Activated T-helper 17 cell treated with anti-CD3 and anti-CD28 coated beads, Interleukin-2, amount 50 U/mL, for 72 hours (primary cell): ENCODE measurements around the gene RSPH1. TPM values are rescaled to one million over a fixed set of nuclear protein-coding genes. Genes with fewer than 3 reads are reported as not detected.

Experiments
- ATAC-seq: fragments of 150-1000 bp; cut with Tn5 transposase; replicated peaks from 2 replicates; pipeline ENCODE4 v1.10.0; 2021; ENCODE audit warnings: mild to moderate bottlenecking, moderate library complexity
- H3K27ac Mint-ChIP-seq: one replicate; pipeline ENCODE4 v1.8.0; 2022; ENCODE audit warnings: mixed read lengths
- H3K27me3 Mint-ChIP-seq: one replicate; pipeline ENCODE4 v1.8.0; 2022; ENCODE audit warnings: mixed read lengths
- H3K36me3 Mint-ChIP-seq: one replicate; pipeline ENCODE4 v1.8.0; 2022; ENCODE audit warnings: low read depth, mild to moderate bottlenecking, mixed read lengths
- H3K4me1 Mint-ChIP-seq: one replicate; pipeline ENCODE4 v1.8.0; 2022; ENCODE audit warnings: mixed read lengths
- H3K4me3 Mint-ChIP-seq: one replicate; pipeline ENCODE4 v1.8.0; 2022; ENCODE audit warnings: mild to moderate bottlenecking, mixed read lengths
- H3K9me3 Mint-ChIP-seq: one replicate; pipeline ENCODE4 v1.8.0; 2022; ENCODE audit warnings: mixed read lengths
- total RNA-seq, 2 donors: library from RNA; stranded (reverse); gene quantifications; one replicate each; pipeline ENCODE4 v1.2.3, GENCODE V29; 2022

The RSPH1 gene
- total RNA-seq, 2 donors from 2014 or later: 0.82 TPM; not detected in 1

DNA sequence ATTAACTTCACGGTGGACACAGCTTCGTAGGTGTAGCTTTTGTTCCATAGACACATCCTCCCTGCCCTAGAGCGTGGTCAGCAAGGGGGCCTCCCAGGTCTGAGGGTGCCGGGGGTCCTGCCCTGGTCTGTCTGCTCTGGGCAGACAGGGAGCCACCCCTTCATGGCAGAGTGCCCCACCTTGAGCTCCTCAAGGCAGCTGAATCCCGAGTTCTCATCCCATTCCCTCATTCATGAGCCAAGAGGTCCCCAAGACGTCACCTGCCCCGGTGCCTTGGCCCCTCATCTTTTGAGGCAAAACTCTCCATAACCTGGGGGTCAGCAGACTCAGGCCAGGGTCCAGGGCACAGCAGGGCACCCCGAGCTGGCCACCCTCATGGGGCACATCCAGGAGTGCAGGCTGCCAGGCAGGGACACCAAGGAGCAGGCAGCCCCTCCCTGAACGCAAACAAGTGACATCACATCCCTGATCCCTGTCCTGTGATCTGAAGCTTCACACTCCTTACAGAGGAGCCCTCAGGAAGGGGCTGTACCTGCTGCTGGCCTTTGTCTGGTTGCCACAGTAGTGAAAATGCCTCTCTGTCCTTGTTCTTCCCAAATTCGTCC is 69.0 kb downstream of the RSPH1 start:
- no peaks in the 10 kb centered on the region for H3K9me3 Mint-ChIP-seq
- no peak overlapping the region for H3K27ac Mint-ChIP-seq
- no peaks in the 10 kb centered on the region for H3K27me3 Mint-ChIP-seq
- H3K36me3 Mint-ChIP-seq: peaks cover 27% of the 10 kb centered on the region
- ATAC-seq: no peak
- peak overlapping the region; percentile 76 for H3K4me3 Mint-ChIP-seq
- peaks cover 44% of the 10 kb centered on the region for H3K4me1 Mint-ChIP-seq

DNA sequence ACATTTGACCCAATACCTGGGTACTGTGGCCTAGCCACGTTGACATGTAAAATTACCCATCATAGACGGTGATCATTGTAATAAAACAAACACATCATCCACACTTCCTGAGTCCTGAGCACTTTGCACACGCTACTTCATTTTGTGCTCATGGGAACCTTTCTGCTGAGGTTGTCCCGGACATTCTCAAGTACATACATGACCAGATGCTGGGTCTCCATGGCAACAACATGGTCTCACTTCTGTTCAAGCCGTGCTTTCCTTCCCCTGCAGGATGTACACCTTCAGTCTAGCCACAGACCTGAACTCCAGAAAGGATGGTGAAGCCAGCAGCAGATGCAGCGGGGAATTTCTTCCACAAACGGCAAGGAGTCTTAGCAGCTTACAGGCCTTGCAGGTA is 69.6 kb downstream of the RSPH1 start:
- Mint-ChIP-seq H3K27me3 (no peaks in the 10 kb centered on the region), H3K36me3 (peaks cover 21% of the 10 kb centered on the region), H3K4me3 (peak overlapping the region; percentile 76), H3K27ac (no peak overlapping the region), H3K9me3 (no peaks in the 10 kb centered on the region), H3K4me1 (peaks cover 50% of the 10 kb centered on the region)
- ATAC-seq: no peak

DNA sequence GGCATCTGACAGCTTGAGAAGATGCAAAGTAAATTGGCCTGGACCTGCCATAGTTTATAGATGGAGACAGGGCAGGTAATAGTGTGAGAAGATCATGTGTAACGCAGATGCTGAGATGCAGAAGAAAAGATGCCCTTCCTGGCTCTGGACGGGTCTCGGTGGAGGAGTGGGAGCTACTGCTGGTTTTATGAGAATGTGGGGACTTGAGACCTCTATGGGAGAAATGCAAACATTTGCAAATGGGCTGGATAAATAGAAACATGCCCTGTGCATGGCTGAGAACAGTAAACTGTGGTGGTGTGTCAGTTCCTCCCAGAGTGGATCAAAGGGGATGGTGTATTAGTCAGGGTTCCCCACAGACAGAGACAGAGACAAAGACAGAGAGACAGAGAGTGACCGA is 70.4 kb downstream of the RSPH1 start:
- peak; percentile 72 for ATAC-seq
- Mint-ChIP-seq H3K9me3 (no peaks in the 10 kb centered on the region), H3K4me3 (peak overlapping the region; percentile 76), H3K27me3 (no peaks in the 10 kb centered on the region), H3K36me3 (peaks cover 17% of the 10 kb centered on the region), H3K4me1 (peaks cover 58% of the 10 kb centered on the region), H3K27ac (peak overlapping the region; percentile 88)

DNA sequence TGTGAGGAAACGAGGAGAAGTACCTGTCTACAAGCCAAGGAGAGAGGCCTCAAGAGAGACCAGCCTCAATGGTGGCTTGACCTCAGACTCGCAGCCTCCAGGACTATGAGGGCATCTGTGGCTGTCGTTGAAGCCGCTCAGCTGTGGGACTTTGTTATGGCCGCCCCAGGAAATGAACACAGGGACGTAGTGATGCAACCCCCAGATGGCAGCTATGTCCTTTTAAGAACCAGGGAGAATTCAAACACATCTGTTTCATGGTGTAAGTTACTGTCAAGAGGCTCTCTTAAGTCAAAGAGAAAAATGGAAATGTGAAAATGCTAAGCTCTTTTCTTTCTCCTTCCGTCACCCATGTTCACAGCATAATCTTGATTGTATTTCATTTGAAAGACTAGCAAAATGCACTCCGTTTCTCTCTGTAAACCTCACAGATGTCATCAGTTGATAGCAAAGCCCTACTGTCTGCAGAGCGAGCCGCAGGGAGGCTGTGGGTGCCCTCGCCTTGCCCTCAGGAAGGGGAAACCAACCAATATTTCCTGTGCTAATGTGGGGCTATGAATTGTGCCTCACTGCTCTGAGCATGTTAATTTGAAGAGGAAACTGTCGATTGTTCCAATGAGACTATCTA is 71.0 kb downstream of the RSPH1 start:
- Mint-ChIP-seq H3K4me1 (peaks cover 63% of the 10 kb centered on the region), H3K36me3 (peaks cover 16% of the 10 kb centered on the region), H3K27ac (peak overlapping the region; percentile 88), H3K9me3 (no peaks in the 10 kb centered on the region), H3K4me3 (peak overlapping the region; percentile 76), H3K27me3 (no peaks in the 10 kb centered on the region)
- peak; percentile 66 for ATAC-seq

DNA sequence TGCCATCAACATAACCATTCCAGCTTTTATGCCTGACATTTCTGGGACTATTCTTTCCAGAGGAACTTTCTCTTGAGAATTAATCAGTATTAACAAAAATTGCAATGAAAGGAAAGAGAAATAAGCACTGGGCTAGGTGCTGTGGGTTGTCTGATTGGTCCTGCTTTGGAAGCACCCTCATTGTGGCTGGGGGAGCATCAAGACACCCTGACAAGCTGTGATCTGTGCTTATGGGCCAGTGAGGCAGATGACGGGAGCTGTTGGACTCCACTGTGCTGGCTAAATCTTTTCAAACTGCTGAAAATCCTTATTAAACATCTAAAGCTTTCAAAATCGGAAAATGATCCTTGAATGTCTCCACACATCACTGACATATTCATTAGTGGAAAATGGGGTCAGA is 72.3 kb downstream of the RSPH1 start:
- Mint-ChIP-seq H3K36me3 (peaks cover 3% of the 10 kb centered on the region), H3K4me3 (peak overlapping the region; percentile 76), H3K27ac (peak overlapping the region; percentile 87), H3K9me3 (no peaks in the 10 kb centered on the region), H3K4me1 (peaks cover 75% of the 10 kb centered on the region), H3K27me3 (no peaks in the 10 kb centered on the region)
- ATAC-seq: no peak

DNA sequence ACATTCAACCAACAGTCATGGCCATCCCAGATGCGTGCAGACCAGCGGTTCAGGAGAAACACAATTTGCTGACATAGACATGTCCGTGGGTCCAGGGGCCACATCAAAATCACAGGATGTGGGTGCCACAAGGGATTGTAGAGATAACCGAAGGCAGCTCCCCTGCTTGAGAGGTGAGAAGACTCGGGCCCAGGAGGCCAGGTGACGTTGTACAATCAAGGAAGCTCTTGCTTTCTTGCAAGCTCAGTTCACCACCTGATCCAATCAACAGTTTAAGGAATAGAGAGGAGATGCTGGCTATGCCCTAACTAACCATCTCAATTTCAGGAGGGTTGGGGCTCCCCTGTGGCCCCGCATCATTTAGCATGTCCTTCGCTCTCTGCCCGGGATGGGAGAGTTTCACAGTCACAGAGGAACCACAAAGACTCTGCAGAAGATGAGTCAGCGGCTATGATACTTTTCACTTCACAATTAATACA is 72.8 kb downstream of the RSPH1 start:
- Mint-ChIP-seq H3K27me3 (no peaks in the 10 kb centered on the region), H3K9me3 (no peaks in the 10 kb centered on the region), H3K27ac (peak overlapping the region; percentile 87), H3K36me3 (no peaks in the 10 kb centered on the region), H3K4me3 (peak overlapping the region; percentile 76), H3K4me1 (peaks cover 79% of the 10 kb centered on the region)
- peak; percentile 69 for ATAC-seq

Other genes starting within 250 kb of the RSPH1 start
- gene TFF3, start 180.8 kb downstream of the RSPH1 start, total RNA-seq: not detected
- not detected for gene TFF2, start 145.2 kb downstream of the RSPH1 start, total RNA-seq
- gene TFF1, start 129.7 kb downstream of the RSPH1 start, total RNA-seq: not detected
- gene TMPRSS3, start 100.2 kb downstream of the RSPH1 start, total RNA-seq: 100 to 1,000 TPM in 1 of 2 donors, 10 to 100 TPM in 1; 24.0 to 163 TPM
- 10 to 100 TPM; 28.3 to 42.1 TPM for gene UBASH3A, start 92.3 kb downstream of the RSPH1 start, total RNA-seq
- gene SLC37A1, start 17.6 kb upstream of the RSPH1 start, total RNA-seq: 10 to 100 TPM in 1 of 2 donors, 1 to 10 TPM in 1; 3.8 to 17.7 TPM
- gene PDE9A, start 157.4 kb upstream of the RSPH1 start, total RNA-seq: 1 to 10 TPM in 1 of 2 donors, under 1 TPM in 1; 0.95 to 6.9 TPM